HCT116 (cell line): ENCODE measurements around the gene SLMAP. TPM values are rescaled to one million over a fixed set of nuclear protein-coding genes. Genes with fewer than 3 reads are reported as not detected.

ENCODE experiments used
- ATAC-seq: fragments of 200-7000 bp; cut with Tn5 transposase; 2 replicates; pipeline ENCODE4 v1.9.1; 2020; ENCODE audit warnings: mild to moderate bottlenecking, moderate library complexity
- BruUV-seq: library from RNA; stranded (reverse); fragments of 400-500 nt; replicated peaks from 2 replicates; lab custom pipeline; 2021; lab: Mats Ljungman, UMichigan
- CTCF ChIA-PET: fragments of 300-600 bp; sonication (Branson Sonifier 250); formaldehyde crosslinking; loops from one replicate; lab custom pipeline; 2021; ENCODE audit warnings: antibody characterized with exemption; lab: Charles Lee
- POLR2A ChIA-PET: fragments of 300-600, 350-600 bp; sonication (Branson Sonifier 250); formaldehyde crosslinking; loops from one replicate; lab custom pipeline; 2021; ENCODE audit warnings: antibody characterized with exemption; lab: Charles Lee
- RAD21 ChIA-PET, 2 experiments: fragments of 300-600 bp; sonication (Branson Sonifier 250); formaldehyde crosslinking; loops; one replicate each; lab custom pipeline; 2023; ENCODE audit warnings: low total read pairs in 2 of 2; ENCODE audit not compliant: uncharacterized antibody in 2 of 2, unreplicated experiment in 2 of 2, low non-redundant PET in 1 of 2; lab: Charles Lee
- DNase-seq: peaks from one replicate; pipeline ENCODE4 v3.0.0-alpha.2; 2010; ENCODE audit warnings: low read depth, low spot score
- H2AFZ ChIP-seq: fragments of 200-600 bp; shearing (Covaris generic), sonication (generic); 2 replicates; pipeline ENCODE4 v1.6.1; 2017; ENCODE audit warnings: low read depth, mixed run types, mixed read lengths, antibody characterized with exemption, low read length; ENCODE audit not compliant: poor library complexity, severe bottlenecking
- H3K27ac ChIP-seq: 2 replicates; pipeline ENCODE4 v1.5.1; 2012; ENCODE audit warnings: low read depth, low read length
- H3K27me3 ChIP-seq: fragments of 200-600 bp; sonication (generic); 2 replicates; pipeline ENCODE4 v1.6.1; 2016; ENCODE audit warnings: mixed run types, low read length, mixed read lengths; ENCODE audit not compliant: insufficient read depth
- H3K36me3 ChIP-seq, 2 experiments: fragments of 200-500 bp in 1 of 2; fragments of 200-600 bp in 1 of 2; sonication (Bioruptor generic) in 1 of 2; sonication (generic) in 1 of 2; 2 replicates each; pipeline versions ENCODE4 v1.5.1 to v1.6.1; 2014 to 2016; ENCODE audit warnings: low read length in 2 of 2, inconsistent platforms in 1 of 2, mixed read lengths in 1 of 2, mixed run types in 1 of 2; ENCODE audit not compliant: insufficient read depth in 2 of 2, control insufficient read depth in 1 of 2
- H3K4me1 ChIP-seq, 2 experiments: fragments of 200-600 bp in 1 of 2; sonication (generic) in 1 of 2; 2 replicates each; pipeline versions ENCODE4 v1.5.1 to v1.6.1; 2012 to 2017; ENCODE audit warnings: low read length in 2 of 2, inconsistent platforms in 1 of 2, mild to moderate bottlenecking in 1 of 2, mixed read lengths in 1 of 2, mixed run types in 1 of 2, moderate library complexity in 1 of 2; ENCODE audit not compliant: insufficient read depth in 2 of 2, control insufficient read depth in 1 of 2
- H3K4me2 ChIP-seq: fragments of 200-600 bp; sonication (generic); 2 replicates; pipeline ENCODE4 v1.6.1; 2017; ENCODE audit warnings: mixed run types, low read length, mixed read lengths
- H3K4me3 ChIP-seq, 2 experiments: fragments of 200-600 bp in 1 of 2; sonication (generic) in 1 of 2; replicated peaks in 1 of 2; 2 replicates each; pipeline ENCODE4 v1.5.1; 2011 to 2016; ENCODE audit warnings: low read length in 2 of 2, control low read depth in 1 of 2, low read depth in 1 of 2, mild to moderate bottlenecking in 1 of 2, mixed read lengths in 1 of 2, mixed run types in 1 of 2
- H3K79me2 ChIP-seq: fragments of 200-600 bp; sonication (generic); 2 replicates; pipeline ENCODE4 v1.6.1; 2017; ENCODE audit warnings: mild to moderate bottlenecking, mixed run types, low read length, moderate library complexity, mixed read lengths; ENCODE audit not compliant: insufficient read depth
- H3K9ac ChIP-seq: fragments of 200-600 bp; sonication (generic); 2 replicates; pipeline ENCODE4 v1.6.1; 2016; ENCODE audit warnings: low read length, mixed read lengths
- H3K9me2 ChIP-seq: fragments of 200-600 bp; sonication (generic), shearing (Covaris generic); 2 replicates; pipeline ENCODE4 v1.6.1; 2017; ENCODE audit warnings: mixed run types, mild to moderate bottlenecking, moderate library complexity; ENCODE audit not compliant: insufficient read depth
- H3K9me3 ChIP-seq, 2 experiments: fragments of 200-500 bp in 1 of 2; fragments of 200-600 bp in 1 of 2; sonication (Bioruptor generic) in 1 of 2; sonication (generic) in 1 of 2; 2 replicates each; pipeline ENCODE4 v1.6.1; 2014 to 2017; ENCODE audit warnings: low read length in 2 of 2, mixed read lengths in 2 of 2, inconsistent platforms in 1 of 2, low read depth in 1 of 2, mild to moderate bottlenecking in 1 of 2, mixed run types in 1 of 2, moderate library complexity in 1 of 2; ENCODE audit not compliant: control insufficient read depth in 1 of 2, insufficient read depth in 1 of 2
- H4K20me1 ChIP-seq: fragments of 200-600 bp; sonication (generic), shearing (Covaris generic); 2 replicates; pipeline ENCODE4 v1.6.1; 2017; ENCODE audit warnings: mixed run types, mild to moderate bottlenecking, moderate library complexity; ENCODE audit not compliant: insufficient read depth
- ATF3 ChIP-seq: IDR thresholded peaks from 2 replicates; pipeline ENCODE4 v1.6.1; 2012
- CBX3 ChIP-seq: IDR thresholded peaks from 2 replicates; pipeline ENCODE4 v1.6.1; 2012; ENCODE audit warnings: low read depth
- CTCF ChIP-seq, 3 experiments: fragments of 200-600 bp in 1 of 3; sonication (generic) in 1 of 3; IDR thresholded peaks in 2 of 3; conservative IDR thresholded peaks in 1 of 3; 2 replicates each; pipeline ENCODE4 v1.5.1; 2012 to 2017; ENCODE audit warnings: low read depth in 2 of 3, low read length in 2 of 3, antibody characterized with exemption in 1 of 3, borderline replicate concordance in 1 of 3, control low read depth in 1 of 3, mild to moderate bottlenecking in 1 of 3, mixed read lengths in 1 of 3, mixed run types in 1 of 3, moderate library complexity in 1 of 3; ENCODE audit not compliant: insufficient read depth in 1 of 3
- ELF1 ChIP-seq: IDR thresholded peaks from 2 replicates; pipeline ENCODE4 v1.6.1; 2012; ENCODE audit warnings: low read depth, borderline replicate concordance
- FOSL1 ChIP-seq: IDR thresholded peaks from 2 replicates; pipeline ENCODE4 v1.6.1; 2012; ENCODE audit warnings: low read depth
- MAX ChIP-seq: IDR thresholded peaks from 2 replicates; pipeline ENCODE4 v1.6.1; 2012
- POLR2A ChIP-seq: IDR thresholded peaks from 2 replicates; pipeline ENCODE4 v1.7.0; 2011; ENCODE audit warnings: borderline replicate concordance; ENCODE audit not compliant: insufficient read depth, insufficient read length; ENCODE audit errors: extremely low read depth
- RAD21 ChIP-seq: IDR thresholded peaks from 2 replicates; pipeline ENCODE4 v1.6.1; 2012; ENCODE audit warnings: low read depth, mild to moderate bottlenecking
- SIN3A ChIP-seq: IDR thresholded peaks from 2 replicates; pipeline ENCODE4 v1.6.1; 2012; ENCODE audit warnings: low read depth
- SRF ChIP-seq: IDR thresholded peaks from 2 replicates; pipeline ENCODE4 v1.6.1; 2012; ENCODE audit warnings: low read depth
- YY1 ChIP-seq: IDR thresholded peaks from 2 replicates; pipeline ENCODE4 v1.6.1; 2011; ENCODE audit warnings: low read length, low read depth, moderate library complexity, mild to moderate bottlenecking; ENCODE audit not compliant: insufficient replicate concordance; ENCODE audit errors: extremely low read depth
- ZBTB33 ChIP-seq: IDR thresholded peaks from 2 replicates; pipeline ENCODE4 v1.6.1; 2011; ENCODE audit warnings: mild to moderate bottlenecking, low read length, moderate library complexity; ENCODE audit not compliant: insufficient replicate concordance; ENCODE audit errors: extremely low read depth
- ZFX ChIP-seq: fragments of 450-650 bp; IDR thresholded peaks from 2 replicates; pipeline ENCODE4 v1.6.1; 2017
- ZNF274 ChIP-seq: fragments of 200-500 bp; sonication (Bioruptor generic); IDR thresholded peaks from 2 replicates; pipeline ENCODE4 v1.6.1; 2014; ENCODE audit warnings: mild to moderate bottlenecking, low read depth, low read length, inconsistent platforms
- intact Hi-C: fragments of 100-400 bp; cut with micrococcal nuclease; formaldehyde crosslinking; loops from 2 replicates; pipeline ENCODE4 v1.10.0; 2022
- total RNA-seq: library from RNA; stranded (reverse); gene quantifications from one replicate; pipeline ENCODE4 v1.2.1, GENCODE V29; 2021; ENCODE audit not compliant: unreplicated experiment

Gene SLMAP
- total RNA-seq, 1 experiment from 2014 or later: 81.0 TPM

GRCh38 chr3:57952651-57953050, 196.5 kb downstream of the SLMAP start:
- Histone ChIP-seq H3K4me3 (no peak overlapping the region), H4K20me1 (no peaks in the 10 kb centered on the region), H3K79me2 (no peaks in the 10 kb centered on the region), H3K27ac (no peak overlapping the region), H3K27me3 (no peaks in the 10 kb centered on the region), H3K9me2 (no peaks in the 10 kb centered on the region), H3K9me3 (no peaks in the 10 kb centered on the region), H2AFZ (no peak overlapping the region), H3K9ac (no peak overlapping the region), H3K4me1 (peaks cover 27 to 37% of the 10 kb centered on the region in 2 experiments), H3K36me3 (no peaks in the 10 kb centered on the region), H3K4me2 (0 out of 2 replicates have a peak overlapping the region, but pooled peaks have one; percentile 53)
- intact Hi-C loops: no loop called here
- POLR2A ChIA-PET: no interaction called here
- ATAC-seq (no peak), DNase-seq (no peak)
- no TSS peak for BruUV-seq
- RAD21 ChIA-PET: no interaction called here
- CTCF ChIA-PET: no interaction called here
- no peak for TF ChIP-seq CTCF (IDR thresholded peaks at IDR 0.05 in 2 of 3, conservative IDR thresholded peaks at IDR 0.05 in 1 of 3; ENCODE audit: borderline replicate concordance in 1 of 3, insufficient read depth in 1 of 3, low read depth in 2 of 3, low read length in 2 of 3)
- no peak for TF ChIP-seq YY1
- no peak for TF ChIP-seq ZFX
- TF ChIP-seq RAD21: no peak
- no peak for TF ChIP-seq POLR2A
- TF ChIP-seq FOSL1: no peak
- TF ChIP-seq SRF: no peak
- TF ChIP-seq ELF1: no peak
- no peak for TF ChIP-seq SIN3A
- TF ChIP-seq, all 23 proteins: peak for 0

GRCh38 chr3:57953576-57953975, 197.5 kb downstream of the SLMAP start:
- Histone ChIP-seq H3K27me3 (no peaks in the 10 kb centered on the region), H3K79me2 (no peaks in the 10 kb centered on the region), H3K9ac (no peak overlapping the region), H3K4me3 (no peak overlapping the region), H3K36me3 (no peaks in the 10 kb centered on the region), H3K9me3 (no peaks in the 10 kb centered on the region), H4K20me1 (no peaks in the 10 kb centered on the region), H3K9me2 (no peaks in the 10 kb centered on the region), H3K4me2 (no peak overlapping the region), H3K27ac (no peak overlapping the region), H3K4me1 (peaks cover 29 to 41% of the 10 kb centered on the region in 2 experiments), H2AFZ (no peak overlapping the region)
- ChIA-PET CTCF (no interaction called here), POLR2A (no interaction called here), RAD21 (no interaction called here)
- no TSS peak for BruUV-seq
- DNase-seq (no peak), ATAC-seq (no peak)
- intact Hi-C loops: no loop called here
- TF ChIP-seq ATF3 (no peak), ZNF274 (no peak), CBX3 (no peak), MAX (no peak), ZBTB33 (no peak), SRF (no peak)
